Gastrocnemius medialis (tissue), 4 donors: Measurements from ENCODE around the gene ACSL5. TPM values are rescaled to one million over a fixed set of nuclear protein-coding genes. Genes with fewer than 3 reads are reported as not detected.

ENCODE experiments used
- ATAC-seq, 2 donors: fragments of 150-250 bp; one replicate each; pipeline ENCODE4 v1.9.1; 2016
- DNase-seq, 2 donors: peaks; one replicate each; pipeline ENCODE4 v3.0.0-alpha.2; 2019
- H3K27ac ChIP-seq, 4 donors: fragments of 200-600 bp; sonication (generic); 1 replicate in 1 of 4; 2 replicates in 3 of 4; pipeline ENCODE4 v1.5.1; 2016 to 2018; ENCODE audit warnings: mild to moderate bottlenecking in 2 of 4, moderate library complexity in 1 of 4
- H3K27me3 ChIP-seq, 3 donors: fragments of 200-600 bp; sonication (generic) in 2 of 3; 1 replicate in 1 of 3; 2 replicates in 2 of 3; pipeline versions ENCODE4 v1.5.1 to v1.6.0; 2016 to 2019; ENCODE audit warnings: mild to moderate bottlenecking in 1 of 3, moderate library complexity in 1 of 3
- H3K36me3 ChIP-seq, 2 donors: fragments of 200-600 bp; sonication (generic) in 1 of 2; one replicate each; pipeline ENCODE4 v1.5.1; 2017 to 2018
- H3K4me1 ChIP-seq, 2 donors: fragments of 200-600 bp; sonication (generic) in 1 of 2; one replicate each; pipeline ENCODE4 v1.5.1; 2016 to 2017; ENCODE audit warnings: mild to moderate bottlenecking in 2 of 2
- H3K4me3 ChIP-seq, 4 donors: fragments of 200-600 bp; sonication (generic) in 3 of 4; 1 replicate in 1 of 4; 2 replicates in 3 of 4; pipeline ENCODE4 v1.5.1; 2016 to 2019; ENCODE audit warnings: mild to moderate bottlenecking in 2 of 4
- H3K9me3 ChIP-seq, 3 donors: fragments of 200-600 bp; sonication (generic) in 2 of 3; 1 replicate in 1 of 3; 2 replicates in 2 of 3; pipeline ENCODE4 v1.5.1; 2016 to 2019
- CTCF ChIP-seq, 5 experiments: fragments of 450-650 bp in 3 of 5; fragments of 200-600 bp in 2 of 5; sonication (generic) in 2 of 5; IDR thresholded peaks in 4 of 5; conservative IDR thresholded peaks in 1 of 5; 1 replicate in 4 of 5; 2 replicates in 1 of 5; pipeline ENCODE4 v1.5.1; 2016 to 2019; ENCODE audit warnings: antibody characterized with exemption in 5 of 5, mild to moderate bottlenecking in 3 of 5, moderate library complexity in 3 of 5
- POLR2A ChIP-seq, 2 donors: fragments of 450-650 bp; IDR thresholded peaks; one replicate each; pipeline ENCODE4 v1.6.1; 2017; ENCODE audit warnings: antibody characterized with exemption in 2 of 2, mild to moderate bottlenecking in 2 of 2, moderate library complexity in 2 of 2
- in situ Hi-C, 4 donors: fragments of 200-750 bp; cut with MboI; loops; one replicate each; pipeline versions ENCODE4 v1.15.0 to v1.8.0; 2017; ENCODE audit warnings: low sequenced_read_pairs in 4 of 4
- intact Hi-C: fragments of 100-400 bp; cut with DNase I; formaldehyde crosslinking; loops from one replicate; pipeline ENCODE4 v1.15.1; 2023; ENCODE audit warnings: low total_unique reads
- total RNA-seq, 4 donors: library from RNA; depleted of rRNA; stranded (reverse); fragments of >200 nt; gene quantifications; one replicate each; pipeline versions ENCODE4 v1.1.0 to v1.2.3, GENCODE V29; 2016

ACSL5 gene
- total RNA-seq, 4 donors from 2014 or later: 2.2 to 4.1 (median 3.1) TPM

GRCh38 chr10:112429147-112429546 is 55.2 kb downstream of the ACSL5 start:
- Histone ChIP-seq H3K9me3 (no peaks in the 10 kb centered on the region), H3K27me3 (no peaks in the 10 kb centered on the region), H3K4me1 (no peaks in the 10 kb centered on the region), H3K27ac (no peak overlapping the region), H3K4me3 (no peak overlapping the region), H3K36me3 (peaks cover 2 to 74% of the 10 kb centered on the region in 2 donors)
- intact Hi-C loops: no loop called here
- TF ChIP-seq POLR2A (IDR thresholded peaks at IDR 0.05): no peak
- no peak for TF ChIP-seq CTCF (IDR thresholded peaks at IDR 0.05 in 4 of 5, conservative IDR thresholded peaks at IDR 0.05 in 1 of 5)
- DNase-seq: no peak
- in situ Hi-C loops: loop anchor here in 3 of 4 donors (25.0 kb wide), 1 partner anchor 242 kb away; the partner anchor contains the start of gene GPAM (in 3 of the 3)
- no peak for ATAC-seq

GRCh38 chr10:112429654-112430230 is 55.8 kb downstream of the ACSL5 start:
- no peak overlapping the region for H3K4me3 ChIP-seq
- ATAC-seq: no peak

GRCh38 chr10:112433136-112433535 is 59.2 kb downstream of the ACSL5 start:
- no peak overlapping the region for H3K27ac ChIP-seq
- intact Hi-C loops (no loop called here), in situ Hi-C loops (loop anchor here in 3 of 4 donors (25.0 kb wide), 1 partner anchor 246 kb away; the partner anchor contains the start of gene GPAM (in 3 of the 3))
- H3K9me3 ChIP-seq: no peaks in the 10 kb centered on the region
- DNase-seq (no peak), ATAC-seq (no peak)
- H3K27me3 ChIP-seq: no peaks in the 10 kb centered on the region
- H3K4me3 ChIP-seq: no peak overlapping the region
- peaks cover 7 to 83% of the 10 kb centered on the region in 2 donors for H3K36me3 ChIP-seq
- TF ChIP-seq POLR2A (IDR thresholded peaks at IDR 0.05): no peak
- TF ChIP-seq CTCF (IDR thresholded peaks at IDR 0.05 in 4 of 5, conservative IDR thresholded peaks at IDR 0.05 in 1 of 5): no peak
- no peaks in the 10 kb centered on the region for H3K4me1 ChIP-seq

More at GRCh38 chr10:112429654-112430230, 55.8 kb downstream of the ACSL5 start:
- Histone ChIP-seq H3K27me3 (no peaks in the 10 kb centered on the region), H3K27ac (no peak overlapping the region), H3K4me1 (no peaks in the 10 kb centered on the region), H3K9me3 (no peaks in the 10 kb centered on the region), H3K36me3 (peaks cover 2 to 72% of the 10 kb centered on the region in 2 donors)
- intact Hi-C loops (no loop called here), in situ Hi-C loops (loop anchor here in 3 of 4 donors (25.0 kb wide), 1 partner anchor 242 kb away; the partner anchor contains the start of gene GPAM (in 3 of the 3))
- TF ChIP-seq POLR2A (IDR thresholded peaks at IDR 0.05) (no peak), CTCF (IDR thresholded peaks at IDR 0.05 in 4 of 5, conservative IDR thresholded peaks at IDR 0.05 in 1 of 5) (no peak)
- DNase-seq: no peak

- no peak for TF ChIP-seq POLR2A (IDR thresholded peaks at IDR 0.05)
- peak in 3 of 5 experiments; percentile 10 to 32 (median 20) for TF ChIP-seq CTCF (IDR thresholded peaks at IDR 0.05 in 4 of 5, conservative IDR thresholded peaks at IDR 0.05 in 1 of 5)
- Histone ChIP-seq H3K27me3 (no peaks in the 10 kb centered on the region), H3K36me3 (peaks cover 7 to 85% of the 10 kb centered on the region in 2 donors), H3K27ac (no peak overlapping the region), H3K4me1 (no peaks in the 10 kb centered on the region), H3K4me3 (no peak overlapping the region), H3K9me3 (no peaks in the 10 kb centered on the region)
- intact Hi-C loops: no loop called here
- ATAC-seq (no peak), DNase-seq (no peak)
- in situ Hi-C loops: loop anchor here in 3 of 4 donors (25.0 kb wide), 1 partner anchor 248 kb away; the partner anchor contains the start of gene GPAM (in 3 of the 3)
Observed at GRCh38 chr10:112434988-112435619, 61.2 kb downstream of the ACSL5 start.
